22Rv1 (cell line): ENCODE data around the gene NRP1.

ENCODE experiments used
- H3K27ac ChIP-seq: fragments of 450-650 bp; 2 replicates; pipeline ENCODE4 v1.5.1; 2017
- CTCF ChIP-seq: fragments of 450-650 bp; IDR thresholded peaks from 2 replicates; pipeline ENCODE4 v1.5.1; 2017; ENCODE audit warnings: mild to moderate bottlenecking
- ZFX ChIP-seq: fragments of 450-650 bp; IDR thresholded peaks from 2 replicates; pipeline ENCODE4 v1.6.1; 2017; ENCODE audit warnings: antibody characterized with exemption, borderline replicate concordance

The NRP1 gene

GRCh38 chr10:33242931-33243330 lies 91.5 kb downstream of the NRP1 start:
- TF ChIP-seq ZFX = no peak
- no peak for TF ChIP-seq CTCF
- H3K27ac ChIP-seq = no peak overlapping the region

GRCh38 chr10:33241351-33241750 lies 93.1 kb downstream of the NRP1 start:
- H3K27ac ChIP-seq = no peak overlapping the region
- TF ChIP-seq CTCF (no peak), ZFX (no peak)

- H3K27ac ChIP-seq = no peak overlapping the region
- TF ChIP-seq ZFX (no peak), CTCF (no peak)
Measured at GRCh38 chr10:33240931-33241330, 93.5 kb downstream of the NRP1 start.

GRCh38 chr10:33240258-33240657 lies 94.2 kb downstream of the NRP1 start:
- no peak overlapping the region for H3K27ac ChIP-seq
- TF ChIP-seq ZFX (no peak), CTCF (no peak)

- TF ChIP-seq ZFX (no peak), CTCF (no peak)
- H3K27ac ChIP-seq = no peak overlapping the region
Measured at GRCh38 chr10:33239257-33239656, 95.2 kb downstream of the NRP1 start.

GRCh38 chr10:33238643-33239042 lies 95.8 kb downstream of the NRP1 start:
- no peak overlapping the region for H3K27ac ChIP-seq
- no peak for TF ChIP-seq CTCF

GRCh38 chr10:33237736-33238624 lies 96.5 kb downstream of the NRP1 start:
- no peak for TF ChIP-seq CTCF
- no peak for TF ChIP-seq ZFX
- H3K27ac ChIP-seq = no peak overlapping the region
